Measurements from ENCODE around the gene UBAP2L. TPM values are rescaled to one million over a fixed set of nuclear protein-coding genes. Genes with fewer than 3 reads are reported as not detected.
A peak's percentile ranks its signal among the peaks of the same experiment; 100 is the strongest.
"Not testable (repeated sequence)": the region's sequence is repeated elsewhere in the genome, so short reads cannot be mapped to it uniquely, and the experiment has no call there.

UBAP2L gene
- total and polyA plus RNA-seq, 4 donors, result 58.4 to 155 (median 99.7) TPM

GRCh38 chr1:154314226-154314625 lies 93.5 kb downstream of the UBAP2L start:
- H3K36me3 ChIP-seq (ENCODE audit: control insufficient read depth, insufficient read depth, low read length); H3K4me1 ChIP-seq (ENCODE audit: control insufficient read depth, insufficient read depth, low read length); H3K27me3 ChIP-seq (ENCODE audit: control insufficient read depth, insufficient read depth, low read length); H3K27ac ChIP-seq (ENCODE audit: low read depth, low read length); H3K9me3 ChIP-seq (ENCODE audit: control insufficient read depth, insufficient read depth, low read length); DNase-seq (ENCODE audit: low read depth in 4 of 6, low spot score in 6 of 6); H3K4me3 ChIP-seq (ENCODE audit: low read depth, low read length): not testable (repeated sequence)
- WGBS (ENCODE audit: insufficient coverage), result no CpG with 5 or more reads among the region's 3 CpGs

- WGBS (ENCODE audit: insufficient coverage), result no CpG with 5 or more reads among the region's 1 CpG
- H3K27ac ChIP-seq (ENCODE audit: low read depth, low read length), result no peak overlapping the region
- H3K36me3 ChIP-seq (ENCODE audit: control insufficient read depth, insufficient read depth, low read length), result no peaks in the 10 kb centered on the region
- H3K9me3 ChIP-seq (ENCODE audit: control insufficient read depth, insufficient read depth, low read length), result peaks cover 2% of the 10 kb centered on the region
- H3K4me3 ChIP-seq (ENCODE audit: low read depth, low read length), result no peak overlapping the region
- DNase-seq (ENCODE audit: low read depth in 4 of 6, low spot score in 6 of 6), result no peak
- no peaks in the 10 kb centered on the region for H3K27me3 ChIP-seq (ENCODE audit: control insufficient read depth, insufficient read depth, low read length)
- no peaks in the 10 kb centered on the region for H3K4me1 ChIP-seq (ENCODE audit: control insufficient read depth, insufficient read depth, low read length)
Observed at GRCh38 chr1:154316704-154317103, 95.9 kb downstream of the UBAP2L start.

- WGBS (ENCODE audit: insufficient coverage), result 17% methylated on average over 1 of the region's 4 CpGs
- H3K4me3 ChIP-seq (ENCODE audit: low read depth, low read length), result no peak overlapping the region
- no peak for DNase-seq (ENCODE audit: low read depth in 4 of 6, low spot score in 6 of 6)
- H3K27ac ChIP-seq (ENCODE audit: low read depth, low read length), result no peak overlapping the region
- no peaks in the 10 kb centered on the region for H3K27me3 ChIP-seq (ENCODE audit: control insufficient read depth, insufficient read depth, low read length)
- peaks cover 2% of the 10 kb centered on the region for H3K9me3 ChIP-seq (ENCODE audit: control insufficient read depth, insufficient read depth, low read length)
- no peaks in the 10 kb centered on the region for H3K36me3 ChIP-seq (ENCODE audit: control insufficient read depth, insufficient read depth, low read length)
- H3K4me1 ChIP-seq (ENCODE audit: control insufficient read depth, insufficient read depth, low read length), result no peaks in the 10 kb centered on the region
Observed at GRCh38 chr1:154318386-154318785, 97.6 kb downstream of the UBAP2L start.

Small RNA genes within 50 kb of the gene (small RNA-seq; reads per million reads assigned to genes)
- gene MIR190B (ENCODE audit: low replicate concordance) (5.5 reads per million, percentile 95 among the genes with 10 or more reads in this experiment), gene RF00273 (ENCODE audit: low replicate concordance) (not detected), gene RNU6-121P (ENCODE audit: low replicate concordance) (not detected), gene RNU6-239P (ENCODE audit: low replicate concordance) (not detected), gene SNORA58B (ENCODE audit: low replicate concordance) (not detected)

Other genes with a start within 250 kb of the UBAP2L start
- gene JTB, start 243.3 kb upstream of the UBAP2L start, total RNA-seq, result 100 to 1,000 TPM in 1 of 2 donors, 10 to 100 TPM in 1; 79.4 to 140 TPM
- 100 to 1,000 TPM; 114 to 121 TPM for gene JTB, start 243.3 kb upstream of the UBAP2L start, polyA plus RNA-seq (ENCODE audit: insufficient read length in 2 of 2)
- gene RAB13, start 234.6 kb upstream of the UBAP2L start, total RNA-seq, result 10 to 100 TPM; 17.6 to 43.3 TPM
- gene RAB13, start 234.6 kb upstream of the UBAP2L start, polyA plus RNA-seq (ENCODE audit: insufficient read length in 2 of 2), result 10 to 100 TPM; 53.7 to 57.1 TPM
- 1,000 to 10,000 TPM; 1,054 to 4,447 TPM for gene RPS27, start 230.2 kb upstream of the UBAP2L start, total RNA-seq
- 1,000 to 10,000 TPM; 1,570 to 1,672 TPM for gene RPS27, start 230.2 kb upstream of the UBAP2L start, polyA plus RNA-seq (ENCODE audit: insufficient read length in 2 of 2)
- gene NUP210L, start 65.9 kb upstream of the UBAP2L start, total RNA-seq, result under 1 TPM; 0.10 to 0.11 TPM
- under 1 TPM; 0.16 to 0.48 TPM for gene NUP210L, start 65.9 kb upstream of the UBAP2L start, polyA plus RNA-seq (ENCODE audit: insufficient read length in 2 of 2)
- 100 to 1,000 TPM; 147 to 235 TPM for gene TPM3, start 28.9 kb upstream of the UBAP2L start, total RNA-seq
- gene TPM3, start 28.9 kb upstream of the UBAP2L start, polyA plus RNA-seq (ENCODE audit: insufficient read length in 2 of 2), result 100 to 1,000 TPM; 191 to 194 TPM
- under 1 TPM; 0.66 to 0.89 TPM for gene CFAP141, start 14.6 kb upstream of the UBAP2L start, total RNA-seq
- gene CFAP141, start 14.6 kb upstream of the UBAP2L start, polyA plus RNA-seq (ENCODE audit: insufficient read length in 2 of 2), result 1 to 10 TPM; 2.3 to 5.6 TPM
- gene HAX1, start 51.7 kb downstream of the UBAP2L start, total RNA-seq, result 100 to 1,000 TPM in 1 of 2 donors, 10 to 100 TPM in 1; 64.3 to 123 TPM
- gene HAX1, start 51.7 kb downstream of the UBAP2L start, polyA plus RNA-seq (ENCODE audit: insufficient read length in 2 of 2), result 10 to 100 TPM; 81.1 to 82.7 TPM
- under 1 TPM in 1 of 2 donors, not detected in 1; 0.30 TPM for gene AQP10, start 100.1 kb downstream of the UBAP2L start, total RNA-seq
- not detected for gene AQP10, start 100.1 kb downstream of the UBAP2L start, polyA plus RNA-seq (ENCODE audit: insufficient read length in 2 of 2)
- gene ATP8B2, start 104.6 kb downstream of the UBAP2L start, total RNA-seq, result 10 to 100 TPM; 43.0 to 44.2 TPM
- 10 to 100 TPM; 26.7 to 43.3 TPM for gene ATP8B2, start 104.6 kb downstream of the UBAP2L start, polyA plus RNA-seq (ENCODE audit: insufficient read length in 2 of 2)
- gene IL6R, start 184.4 kb downstream of the UBAP2L start, total RNA-seq, result 1 to 10 TPM; 5.8 to 7.3 TPM
- 1 to 10 TPM; 3.8 to 4.9 TPM for gene IL6R, start 184.4 kb downstream of the UBAP2L start, polyA plus RNA-seq (ENCODE audit: insufficient read length in 2 of 2)